Motor neuron (in vitro differentiated cells): Measurements from ENCODE around the gene HMGN3. TPM values are rescaled to one million over a fixed set of nuclear protein-coding genes. Genes with fewer than 3 reads are reported as not detected.
A peak's percentile ranks its signal among the peaks of the same experiment; 100 is the strongest.

ENCODE experiments used
- ATAC-seq, 8 experiments: fragments of 200-7000 bp; cut with Tn5 transposase; replicated peaks in 6 of 8; 2 replicates each; pipeline ENCODE4 v1.8.0; 2021; ENCODE audit warnings: mild to moderate bottlenecking in 8 of 8, moderate library complexity in 8 of 8
- H3K27ac ChIP-seq, 2 donors: fragments of 250-450 bp; sonication (Bioruptor Pico); 2 replicates each; pipeline ENCODE4 v1.9.0; 2021; ENCODE audit warnings: antibody characterized with exemption in 2 of 2, mild to moderate bottlenecking in 2 of 2, moderate library complexity in 1 of 2
- H3K4me1 ChIP-seq, 2 donors: fragments of 250-450 bp; sonication (Bioruptor Pico); replicated peaks in 1 of 2; 2 replicates each; pipeline ENCODE4 v1.6.1; 2021; ENCODE audit warnings: antibody characterized with exemption in 2 of 2, mild to moderate bottlenecking in 2 of 2, moderate library complexity in 1 of 2
- H3K4me3 ChIP-seq, 5 donors: fragments of 250-450 bp; sonication (Bioruptor Pico); 2 replicates each; pipeline ENCODE4 v1.9.0; 2021; ENCODE audit warnings: antibody characterized with exemption in 5 of 5, mild to moderate bottlenecking in 5 of 5, moderate library complexity in 4 of 5
- WGBS, 10 experiments: fragments of 450-650 bp; shearing (Covaris generic); methylation state at CpG; one replicate each; pipeline ENCODE4 v1.0.0; 2022; 5-methylcytosine and 5-hydroxymethylcytosine counted together
- in situ Hi-C, 9 experiments: fragments of 400-800 bp; cut with MboI; loops; one replicate each; pipeline ENCODE4 v1.15.0; 2021; ENCODE audit warnings: low sequenced_read_pairs in 9 of 9, low pct_unique_long_range_greater_than_20kb in 2 of 9; ENCODE audit not compliant: unreplicated experiment in 9 of 9
- total RNA-seq, 8 experiments: library from RNA; unstranded; fragments of 300-600 nt; gene quantifications; 2 replicates each; pipeline versions ENCODE4 v1.2.3 to v1.2.4, GENCODE V29; 2022

The HMGN3 gene
- total RNA-seq, 8 experiments from 2014 or later = 69.5 to 172 (median 120) TPM

DNA sequence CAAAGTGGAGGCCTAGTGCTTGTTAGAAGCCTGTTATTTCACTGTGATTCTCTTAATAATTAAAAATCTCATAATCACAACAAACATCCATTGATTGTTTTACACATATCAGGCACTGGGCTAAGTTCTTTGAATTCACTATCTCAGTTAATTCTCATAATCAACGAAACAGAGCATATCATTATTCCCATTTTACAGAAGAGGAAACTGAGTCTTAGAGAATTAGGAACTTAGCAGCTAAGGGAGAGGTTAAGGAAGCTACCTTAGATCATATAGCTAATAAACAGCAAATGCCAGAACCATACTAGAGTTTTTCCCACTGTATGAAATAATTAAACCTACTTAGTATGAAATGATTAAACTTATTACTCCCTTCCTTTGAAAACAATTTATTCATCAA lies 7.0 kb downstream of the HMGN3 start:
- in situ Hi-C loops = no loop called here
- Histone ChIP-seq H3K27ac (no peak overlapping the region), H3K4me3 (no peak overlapping the region), H3K4me1 (peaks cover 0 to under 1% of the 10 kb centered on the region in 2 donors)
- no peak for ATAC-seq
- WGBS, 10 experiments = 44 to 100% (median 100%) methylated on average over 1 of the region's 1 CpG; no CpG with 5 or more reads in 3 of the 10 experiments

DNA sequence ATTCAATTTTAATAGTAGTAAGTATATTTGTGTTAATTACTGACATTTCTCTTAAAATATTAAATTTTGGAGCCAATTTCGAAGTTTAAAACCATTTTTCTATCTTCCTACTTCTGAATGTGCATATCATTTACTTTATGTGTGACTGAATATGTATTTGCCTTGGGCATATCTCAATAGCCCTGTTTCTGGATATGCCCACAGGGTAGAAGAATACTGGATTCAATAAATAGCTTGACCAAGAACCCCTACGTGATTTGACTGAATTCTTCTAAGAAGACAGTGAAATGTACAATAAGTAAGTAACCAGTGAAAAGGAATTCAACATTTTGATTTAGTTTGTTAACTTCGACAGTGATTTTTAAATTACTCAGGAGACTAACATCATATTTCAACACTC lies 7.8 kb downstream of the HMGN3 start:
- Histone ChIP-seq H3K4me1 (no peaks in the 10 kb centered on the region), H3K27ac (no peak overlapping the region), H3K4me3 (no peak overlapping the region)
- WGBS, 10 experiments = 42 to 94% (median 86%) methylated on average over 1 to 3 of the region's 3 CpGs
- in situ Hi-C loops = no loop called here
- ATAC-seq = peak in 3 of 8 experiments; percentile 31 to 58 (median 43)

DNA sequence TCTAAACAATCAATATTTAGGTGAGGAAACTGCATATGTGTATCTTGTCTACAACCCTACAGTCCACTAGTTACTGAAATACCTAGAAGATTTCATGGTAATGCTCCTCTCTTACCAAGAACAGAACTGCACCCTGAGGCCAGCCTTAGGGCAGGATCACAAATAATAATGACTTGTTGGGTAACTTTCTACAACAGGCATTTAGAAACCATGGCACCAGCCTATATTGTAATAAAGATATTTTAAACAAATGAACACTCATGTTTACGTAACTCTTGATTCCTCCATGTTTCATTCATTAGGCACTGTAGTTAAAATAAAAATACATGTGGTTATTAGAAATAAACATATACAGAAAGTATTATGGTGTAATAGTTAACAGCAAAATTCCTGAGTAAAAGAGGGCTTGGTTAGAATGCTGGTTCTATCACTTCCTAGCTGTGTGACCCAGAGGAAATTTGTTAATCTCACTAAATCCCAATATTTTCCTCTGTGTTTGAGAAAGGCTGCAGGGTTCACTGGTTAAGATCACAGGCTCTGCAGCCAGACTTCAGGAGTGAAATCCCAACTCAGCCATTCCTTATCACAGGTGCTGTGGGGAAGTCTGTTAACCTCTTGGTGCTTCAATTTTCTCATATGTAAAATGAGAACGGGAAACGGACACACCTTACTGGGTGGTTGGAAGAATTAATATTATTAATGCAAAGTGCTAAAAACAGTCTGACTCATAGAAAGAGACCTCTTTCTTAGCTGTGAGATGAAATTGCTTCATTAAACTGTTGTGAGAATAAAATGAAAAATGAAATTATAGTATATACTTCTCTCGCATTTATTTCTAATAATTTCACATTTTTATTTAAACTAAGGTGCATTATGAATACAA lies 8.5 kb downstream of the HMGN3 start:
- in situ Hi-C loops = no loop called here
- H3K4me1 ChIP-seq = no peaks in the 10 kb centered on the region
- H3K4me3 ChIP-seq = no peak overlapping the region
- WGBS, 10 experiments = 33 to 100% (median 64%) methylated on average over 2 to 4 of the region's 4 CpGs; no CpG with 5 or more reads in 1 of the 10 experiments
- ATAC-seq = peak in 3 of 8 experiments; percentile 65 to 87 (median 73)
- no peak overlapping the region for H3K27ac ChIP-seq

- no peak overlapping the region for H3K27ac ChIP-seq
- ATAC-seq = no peak
- WGBS, 10 experiments = 86 to 100% (median 98%) methylated on average over 1 to 3 of the region's 3 CpGs; no CpG with 5 or more reads in 2 of the 10 experiments
- no peaks in the 10 kb centered on the region for H3K4me1 ChIP-seq
- no peak overlapping the region for H3K4me3 ChIP-seq
- in situ Hi-C loops = no loop called here
Measured at GRCh38 chr6:79223611-79224404, 10.7 kb downstream of the HMGN3 start.

DNA sequence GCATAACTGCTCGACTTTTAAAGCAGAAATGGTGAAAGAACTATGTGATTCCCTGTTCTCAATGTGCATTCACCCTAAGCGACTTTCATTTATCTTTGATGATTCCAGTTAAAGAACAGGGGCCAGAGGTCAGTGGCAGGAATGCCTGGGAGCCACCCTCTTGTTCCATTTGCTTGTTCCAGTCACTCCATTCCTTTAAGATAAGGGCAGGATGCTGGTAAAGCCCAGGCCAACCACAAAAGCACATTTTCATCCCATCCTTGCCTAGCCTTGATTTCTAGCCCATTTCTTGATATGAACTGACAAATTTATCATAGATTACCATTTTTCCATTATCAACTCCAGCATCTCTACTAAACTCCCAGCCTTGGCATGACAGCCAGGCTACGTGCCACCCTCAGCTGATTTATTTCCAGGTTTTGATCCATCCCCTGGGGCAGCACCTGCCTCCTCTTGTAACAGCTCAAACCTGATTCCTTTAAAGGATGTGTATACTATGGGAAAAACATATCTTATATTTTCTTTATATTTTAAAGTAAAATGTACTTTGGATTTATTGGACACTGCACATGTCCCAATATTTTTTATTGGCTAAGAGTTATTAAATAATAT lies 19.2 kb downstream of the HMGN3 start:
- in situ Hi-C loops = no loop called here
- Histone ChIP-seq H3K4me1 (peaks cover 0 to 13% of the 10 kb centered on the region in 2 donors), H3K27ac (no peak overlapping the region), H3K4me3 (no peak overlapping the region)
- WGBS, 10 experiments = 27 to 90% (median 40%) methylated on average over 2 to 3 of the region's 3 CpGs; no CpG with 5 or more reads in 1 of the 10 experiments
- no peak for ATAC-seq

- H3K4me1 ChIP-seq = peaks cover 0 to 13% of the 10 kb centered on the region in 2 donors
- ATAC-seq = no peak
- no peak overlapping the region for H3K27ac ChIP-seq
- H3K4me3 ChIP-seq = no peak overlapping the region
- WGBS, 10 experiments = 78 to 100% (median 100%) methylated on average over 1 to 2 of the region's 2 CpGs; no CpG with 5 or more reads in 2 of the 10 experiments
- in situ Hi-C loops = no loop called here
Measured at GRCh38 chr6:79212859-79213258, 21.6 kb downstream of the HMGN3 start.

DNA sequence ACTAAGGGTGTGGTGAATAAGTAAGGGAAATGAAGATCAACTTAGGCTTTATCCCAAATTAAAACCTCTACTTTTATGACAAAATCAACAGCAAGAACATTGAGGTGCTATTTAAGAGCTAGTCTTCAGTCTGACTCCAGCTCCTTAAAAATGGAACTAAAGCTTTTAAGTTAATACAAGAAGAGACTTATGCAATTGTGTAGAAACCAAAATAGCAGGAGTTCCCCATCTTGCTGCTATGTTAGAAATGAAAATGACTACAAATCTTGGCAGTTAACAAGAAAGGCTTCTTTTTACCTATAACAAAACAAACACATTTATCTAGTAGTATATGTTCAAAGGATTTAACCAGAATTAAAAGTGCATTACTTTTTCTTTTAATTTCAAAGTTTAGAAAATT lies 25.7 kb downstream of the HMGN3 start:
- Histone ChIP-seq H3K4me1 (no peaks in the 10 kb centered on the region), H3K27ac (no peak overlapping the region), H3K4me3 (no peak overlapping the region)
- in situ Hi-C loops = no loop called here
- ATAC-seq = no peak

DNA sequence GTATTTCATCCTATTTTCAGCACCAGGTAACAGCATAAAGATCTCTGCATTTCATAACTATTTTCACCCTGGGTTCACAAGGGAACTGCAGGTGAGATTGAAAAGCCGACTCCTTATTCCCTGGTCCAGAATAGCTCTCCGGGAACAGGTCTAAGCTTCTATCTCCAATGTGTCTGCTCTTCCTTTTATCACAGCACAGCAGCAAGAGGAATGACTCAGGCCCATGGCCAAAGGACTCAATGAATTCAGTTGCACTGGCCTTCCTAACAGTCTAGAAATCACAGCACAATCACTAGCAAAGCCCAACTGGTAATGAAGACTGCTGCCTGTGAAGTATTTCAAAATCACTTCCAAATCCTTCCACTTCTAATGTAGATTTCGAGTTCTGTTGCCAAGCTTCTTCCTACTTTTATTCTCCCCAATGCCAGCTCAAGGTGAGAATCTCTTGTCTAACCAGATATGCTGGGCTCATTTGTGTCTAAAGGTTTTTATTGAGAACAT lies 30.7 kb downstream of the HMGN3 start:
- 78 to 100% (median 100%) methylated on average over 1 to 3 of the region's 3 CpGs; no CpG with 5 or more reads in 1 of the 10 experiments for WGBS, 10 experiments
- in situ Hi-C loops = no loop called here
- no peak overlapping the region for H3K4me3 ChIP-seq
- no peaks in the 10 kb centered on the region for H3K4me1 ChIP-seq
- H3K27ac ChIP-seq = no peak overlapping the region
- no peak for ATAC-seq

- Histone ChIP-seq H3K27ac (no peak overlapping the region), H3K4me3 (no peak overlapping the region), H3K4me1 (no peaks in the 10 kb centered on the region)
- in situ Hi-C loops = no loop called here
- WGBS, 10 experiments = 50 to 100% (median 73%) methylated on average over 1 of the region's 1 CpG; no CpG with 5 or more reads in 6 of the 10 experiments
- ATAC-seq = no peak
Measured at GRCh38 chr6:79202556-79202955, 31.9 kb downstream of the HMGN3 start.

DNA sequence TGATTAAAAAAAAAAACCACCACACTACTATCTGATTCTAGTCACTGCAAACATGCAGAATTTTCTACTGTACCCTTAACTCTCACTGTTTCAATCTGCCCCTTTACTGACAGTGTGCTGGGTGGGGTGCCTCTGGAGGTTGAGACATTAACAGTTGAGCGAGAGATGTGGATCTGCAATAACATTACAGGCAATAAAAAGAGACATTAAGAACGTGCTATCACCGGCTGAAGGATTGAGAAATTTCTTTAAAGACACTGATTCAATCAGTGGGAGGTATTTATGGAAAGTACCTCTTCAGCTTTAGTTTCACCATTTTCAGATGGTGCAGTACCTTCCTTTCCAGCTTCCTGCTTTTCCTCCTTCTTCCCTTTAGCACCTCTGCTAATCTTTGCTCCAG lies 32.5 kb downstream of the HMGN3 start:
- WGBS, 10 experiments = 8 to 100% (median 64%) methylated on average over 1 to 3 of the region's 3 CpGs; no CpG with 5 or more reads in 4 of the 10 experiments

DNA sequence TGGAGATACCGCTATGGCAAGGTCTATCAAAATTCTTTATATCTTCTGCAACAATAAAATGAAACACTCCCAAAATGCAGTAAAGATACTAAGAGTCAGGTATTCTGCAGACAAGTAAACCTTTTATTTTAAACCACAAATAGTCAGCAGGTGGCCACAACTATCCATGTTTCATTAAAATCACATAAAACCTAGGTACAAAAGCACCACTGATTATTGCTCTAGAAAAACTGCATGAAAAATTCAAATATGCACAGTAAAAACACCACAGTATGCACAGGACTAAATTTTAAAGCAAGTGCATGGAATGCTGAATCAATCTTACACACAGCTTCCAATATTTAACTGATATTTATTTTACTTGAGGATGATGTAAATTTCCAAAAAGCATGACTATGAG lies 33.3 kb downstream of the HMGN3 start:
- H3K4me1 ChIP-seq = no peaks in the 10 kb centered on the region
- in situ Hi-C loops = no loop called here
- 82 to 100% (median 100%) methylated on average over 1 of the region's 1 CpG; no CpG with 5 or more reads in 1 of the 10 experiments for WGBS, 10 experiments
- no peak overlapping the region for H3K4me3 ChIP-seq
- ATAC-seq = peak in 3 of 8 experiments; percentile 15 to 59 (median 25)
- no peak overlapping the region for H3K27ac ChIP-seq

More for the DNA sequence above, 32.5 kb downstream of the HMGN3 start:
- ATAC-seq = peak in 3 of 8 experiments; percentile 21 to 79 (median 61)
- in situ Hi-C loops = no loop called here
- Histone ChIP-seq H3K4me1 (no peaks in the 10 kb centered on the region), H3K27ac (no peak overlapping the region), H3K4me3 (no peak overlapping the region)

DNA sequence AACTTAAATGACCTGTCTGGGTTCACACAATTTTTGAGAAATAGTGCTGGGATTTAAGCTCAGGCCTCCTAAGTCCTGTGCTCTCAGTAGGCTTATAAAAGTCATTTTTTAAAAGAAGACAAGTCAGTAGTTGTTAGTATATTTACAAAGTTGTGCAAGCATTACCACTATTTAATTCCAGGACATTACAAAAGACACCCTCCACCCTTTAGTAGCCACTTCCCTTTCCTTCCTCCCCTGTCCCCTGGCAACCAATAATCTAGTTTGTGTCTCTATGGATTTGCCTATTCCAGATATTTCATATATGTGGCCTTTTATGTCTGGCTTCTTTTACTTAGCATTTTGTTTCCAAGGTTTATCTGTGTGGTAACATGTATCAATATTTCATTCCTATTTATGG lies 37.6 kb downstream of the HMGN3 start:
- in situ Hi-C loops = no loop called here
- Histone ChIP-seq H3K4me3 (no peak overlapping the region), H3K4me1 (no peaks in the 10 kb centered on the region), H3K27ac (no peak overlapping the region)
- peak in 4 of 8 experiments; percentile 31 to 81 (median 57) for ATAC-seq

- Histone ChIP-seq H3K27ac (no peak overlapping the region), H3K4me3 (no peak overlapping the region), H3K4me1 (no peaks in the 10 kb centered on the region)
- no peak for ATAC-seq
- 28 to 100% (median 72%) methylated on average over 1 to 2 of the region's 2 CpGs; no CpG with 5 or more reads in 2 of the 10 experiments for WGBS, 10 experiments
- in situ Hi-C loops = no loop called here
Measured at GRCh38 chr6:79193971-79194370, 40.5 kb downstream of the HMGN3 start.
